Gastrocnemius medialis (tissue), 4 donors: ENCODE results near the gene SEL1L2.

Source experiments
- CTCF ChIP-seq, 5 experiments: fragments of 450-650 bp in 3 of 5; fragments of 200-600 bp in 2 of 5; sonication (generic) in 2 of 5; IDR thresholded peaks in 4 of 5; conservative IDR thresholded peaks in 1 of 5; 1 replicate in 4 of 5; 2 replicates in 1 of 5; pipeline ENCODE4 v1.5.1; 2016 to 2019; ENCODE audit warnings: antibody characterized with exemption in 5 of 5, mild to moderate bottlenecking in 3 of 5, moderate library complexity in 3 of 5
- POLR2A ChIP-seq, 2 donors: fragments of 450-650 bp; IDR thresholded peaks; one replicate each; pipeline ENCODE4 v1.6.1; 2017; ENCODE audit warnings: antibody characterized with exemption in 2 of 2, mild to moderate bottlenecking in 2 of 2, moderate library complexity in 2 of 2

GRCh38 chr20:13852306-13852705 lies 138.1 kb downstream of the SEL1L2 start:
- TF ChIP-seq CTCF (IDR thresholded peaks at IDR 0.05 in 4 of 5, conservative IDR thresholded peaks at IDR 0.05 in 1 of 5) (no peak), POLR2A (IDR thresholded peaks at IDR 0.05) (no peak)
